GM18511 (cell line): ENCODE measurements around the gene EID1.
"Not testable (repeated sequence)": the region's sequence is repeated elsewhere in the genome, so short reads cannot be mapped to it uniquely, and the experiment has no call there.

Experiments used
- ATAC-seq: cut with Tn5 transposase; IDR thresholded peaks from one replicate; pipeline ENCODE4 v1.9.1; 2021; ENCODE audit warnings: mild to moderate bottlenecking, moderate library complexity; ENCODE audit not compliant: unreplicated experiment

The EID1 gene

GRCh38 chr15:48905216-48905615, 27.3 kb downstream of the EID1 start:
- ATAC-seq, result no peak

GRCh38 chr15:48905847-48906246, 27.9 kb downstream of the EID1 start:
- ATAC-seq, result no peak

GRCh38 chr15:48909313-48909712, 31.4 kb downstream of the EID1 start:
- ATAC-seq, result not testable (repeated sequence)

GRCh38 chr15:48910554-48910953, 32.6 kb downstream of the EID1 start:
- ATAC-seq, result not testable (repeated sequence)

GRCh38 chr15:48913141-48913540, 35.2 kb downstream of the EID1 start:
- no peak for ATAC-seq

- no peak for ATAC-seq
Measured at GRCh38 chr15:48914717-48915116, 36.8 kb downstream of the EID1 start.

GRCh38 chr15:48915861-48916260, 37.9 kb downstream of the EID1 start:
- no peak for ATAC-seq

- no peak for ATAC-seq
Measured at GRCh38 chr15:48916721-48917120, 38.8 kb downstream of the EID1 start.

- no peak for ATAC-seq
Measured at GRCh38 chr15:48922046-48922445, 44.1 kb downstream of the EID1 start.

- no peak for ATAC-seq
Measured at GRCh38 chr15:48924528-48925393, 46.8 kb downstream of the EID1 start.

- ATAC-seq, result no peak
Measured at GRCh38 chr15:48925714-48926223, 47.8 kb downstream of the EID1 start.

GRCh38 chr15:48928877-48929538, 51.1 kb downstream of the EID1 start:
- no peak for ATAC-seq

GRCh38 chr15:48929661-48930060, 51.7 kb downstream of the EID1 start:
- ATAC-seq, result no peak
